Mesothelial cell of epicardium (in vitro differentiated cells): ENCODE results near the gene PTPRN2. TPM values are rescaled to one million over a fixed set of nuclear protein-coding genes. Genes with fewer than 3 reads are reported as not detected.
"Not testable (repeated sequence)": the region's sequence is repeated elsewhere in the genome, so short reads cannot be mapped to it uniquely, and the experiment has no call there.

Source experiments
- DNase-seq, 2 experiments: peaks; one replicate each; pipeline ENCODE4 v3.0.0; 2021; ENCODE audit warnings: low spot score in 2 of 2; ENCODE audit not compliant: unreplicated experiment in 2 of 2
- H3K27ac Mint-ChIP-seq: 2 replicates; pipeline ENCODE4 v1.8.0; 2021; ENCODE audit warnings: mixed read lengths
- H3K27me3 Mint-ChIP-seq: 2 replicates; pipeline ENCODE4 v1.8.0; 2021; ENCODE audit warnings: low read depth, mixed read lengths
- H3K36me3 Mint-ChIP-seq: 2 replicates; pipeline ENCODE4 v1.8.0; 2021; ENCODE audit warnings: mixed read lengths
- H3K4me1 Mint-ChIP-seq: 2 replicates; pipeline ENCODE4 v1.8.0; 2021; ENCODE audit warnings: mixed read lengths
- H3K4me3 Mint-ChIP-seq: 2 replicates; pipeline ENCODE4 v1.8.0; 2021; ENCODE audit warnings: mild to moderate bottlenecking, moderate library complexity, mixed read lengths
- H3K9me3 Mint-ChIP-seq: 2 replicates; pipeline ENCODE4 v1.8.0; 2021; ENCODE audit warnings: mixed read lengths
- CTCF ChIP-seq: fragments of 200-600 bp; sonication (generic); IDR thresholded peaks from one replicate; pipeline ENCODE4 v1.5.0; 2021; ENCODE audit warnings: antibody characterized with exemption; ENCODE audit not compliant: unreplicated experiment
- total RNA-seq: library from RNA; stranded (reverse); gene quantifications from 3 replicates; pipeline ENCODE4 v1.2.1, GENCODE V29; 2021

The PTPRN2 gene
- total RNA-seq, 1 donor from 2014 or later: 2.2 TPM

- Mint-ChIP-seq H3K4me3 (no peak overlapping the region), H3K4me1 (no peaks in the 10 kb centered on the region), H3K27me3 (no peaks in the 10 kb centered on the region), H3K36me3 (no peaks in the 10 kb centered on the region), H3K9me3 (peaks cover 75% of the 10 kb centered on the region), H3K27ac (no peak overlapping the region)
- no peak for DNase-seq
- no peak for TF ChIP-seq CTCF
Observed at GRCh38 chr7:158227258-158227984, 360.2 kb downstream of the PTPRN2 start.

GRCh38 chr7:158216198-158216597, 371.4 kb downstream of the PTPRN2 start:
- Mint-ChIP-seq H3K4me3 (no peak overlapping the region), H3K27me3 (no peaks in the 10 kb centered on the region), H3K27ac (no peak overlapping the region), H3K4me1 (no peaks in the 10 kb centered on the region), H3K9me3 (peaks cover 74% of the 10 kb centered on the region), H3K36me3 (no peaks in the 10 kb centered on the region)
- DNase-seq: no peak
- no peak for TF ChIP-seq CTCF

- Mint-ChIP-seq H3K27me3 (no peaks in the 10 kb centered on the region), H3K4me3 (no peak overlapping the region), H3K27ac (no peak overlapping the region), H3K36me3 (no peaks in the 10 kb centered on the region), H3K9me3 (peaks cover 60% of the 10 kb centered on the region), H3K4me1 (no peaks in the 10 kb centered on the region)
- no peak for DNase-seq
- TF ChIP-seq CTCF: no peak
Observed at GRCh38 chr7:158209435-158209834, 378.2 kb downstream of the PTPRN2 start.

GRCh38 chr7:158206341-158206740, 381.3 kb downstream of the PTPRN2 start:
- H3K27ac Mint-ChIP-seq: no peak overlapping the region
- no peak for TF ChIP-seq CTCF
- no peaks in the 10 kb centered on the region for H3K4me1 Mint-ChIP-seq
- no peak overlapping the region for H3K4me3 Mint-ChIP-seq
- peaks cover 63% of the 10 kb centered on the region for H3K9me3 Mint-ChIP-seq
- no peak for DNase-seq
- no peaks in the 10 kb centered on the region for H3K36me3 Mint-ChIP-seq
- H3K27me3 Mint-ChIP-seq: no peaks in the 10 kb centered on the region

GRCh38 chr7:158204453-158204852, 383.2 kb downstream of the PTPRN2 start:
- Mint-ChIP-seq H3K4me3 (no peak overlapping the region), H3K4me1 (no peaks in the 10 kb centered on the region), H3K27me3 (no peaks in the 10 kb centered on the region), H3K9me3 (peaks cover 56% of the 10 kb centered on the region), H3K27ac (no peak overlapping the region), H3K36me3 (no peaks in the 10 kb centered on the region)
- no peak for DNase-seq
- no peak for TF ChIP-seq CTCF

GRCh38 chr7:158203948-158204347, 383.7 kb downstream of the PTPRN2 start:
- H3K4me1 Mint-ChIP-seq, DNase-seq, H3K27me3 Mint-ChIP-seq, H3K4me3 Mint-ChIP-seq, H3K36me3 Mint-ChIP-seq, H3K27ac Mint-ChIP-seq: not testable (repeated sequence)
- peaks cover 53% of the 10 kb centered on the region for H3K9me3 Mint-ChIP-seq
